Keratinocyte (primary cell): ENCODE results near the gene ANTXR2. TPM values are rescaled to one million over a fixed set of nuclear protein-coding genes. Genes with fewer than 3 reads are reported as not detected.

Experiments used
- DNase-seq: peaks from one replicate; pipeline ENCODE4 v3.0.0-alpha.2; 2011; ENCODE audit warnings: low read depth, missing footprints, low spot score
- FAIRE-seq: peaks from 2 replicates; lab custom pipeline; 2011; peaks lifted over from hg19 to GRCh38; lab: Jason Lieb, UNC
- H2AFZ ChIP-seq: 2 replicates; pipeline ENCODE4 v1.6.0; 2012; ENCODE audit warnings: low read length, control low read depth, inconsistent platforms; ENCODE audit not compliant: control insufficient read depth
- H3K27ac ChIP-seq: 2 replicates; pipeline ENCODE4 v1.5.1; 2011; ENCODE audit warnings: low read length; ENCODE audit not compliant: control insufficient read depth, insufficient read depth
- H3K27me3 ChIP-seq: 3 replicates; pipeline ENCODE4 v1.6.0; 2011; ENCODE audit warnings: low read length; ENCODE audit not compliant: control insufficient read depth, insufficient read depth; ENCODE audit errors: extremely low read depth
- H3K36me3 ChIP-seq, 2 experiments: 2 replicates in 1 of 2; 3 replicates in 1 of 2; pipeline ENCODE4 v1.5.1; 2011; ENCODE audit warnings: low read length in 2 of 2, mild to moderate bottlenecking in 1 of 2; ENCODE audit not compliant: control insufficient read depth in 2 of 2, insufficient read depth in 2 of 2; ENCODE audit errors: extremely low read depth in 1 of 2
- H3K4me1 ChIP-seq: 3 replicates; pipeline ENCODE4 v1.5.1; 2011; ENCODE audit warnings: low read length; ENCODE audit not compliant: control insufficient read depth, insufficient read depth; ENCODE audit errors: extremely low read depth
- H3K4me2 ChIP-seq: 3 replicates; pipeline ENCODE4 v1.6.0; 2011; ENCODE audit warnings: low read depth, low read length; ENCODE audit not compliant: control insufficient read depth, insufficient read depth; ENCODE audit errors: extremely low read depth
- H3K4me3 ChIP-seq, 3 experiments: fragments of 200-600 bp in 1 of 3; sonication (generic) in 1 of 3; 2 replicates in 2 of 3; 3 replicates in 1 of 3; pipeline ENCODE4 v1.5.1; 2011 to 2016; ENCODE audit warnings: low read length in 3 of 3, mild to moderate bottlenecking in 3 of 3, control low read depth in 2 of 3, inconsistent platforms in 1 of 3, low read depth in 1 of 3, mixed read lengths in 1 of 3, mixed run types in 1 of 3, moderate library complexity in 1 of 3; ENCODE audit not compliant: control insufficient read depth in 2 of 3, insufficient read depth in 2 of 3; ENCODE audit errors: extremely low read depth in 1 of 3
- H3K79me2 ChIP-seq: 2 replicates; pipeline ENCODE4 v1.6.0; 2012; ENCODE audit warnings: low read length; ENCODE audit not compliant: control insufficient read depth, insufficient read depth
- H3K9ac ChIP-seq: 3 replicates; pipeline ENCODE4 v1.6.0; 2011; ENCODE audit warnings: low read length; ENCODE audit not compliant: control insufficient read depth, insufficient read depth; ENCODE audit errors: extremely low read depth
- H3K9me1 ChIP-seq: 3 replicates; pipeline ENCODE4 v1.6.0; 2011; ENCODE audit warnings: low read length; ENCODE audit not compliant: control insufficient read depth, insufficient read depth; ENCODE audit errors: extremely low read depth
- H3K9me3 ChIP-seq: 2 replicates; pipeline ENCODE4 v1.5.1; 2012; ENCODE audit warnings: low read depth, low read length; ENCODE audit not compliant: control insufficient read depth
- H4K20me1 ChIP-seq: 3 replicates; pipeline ENCODE4 v1.6.0; 2011; ENCODE audit warnings: low read length; ENCODE audit not compliant: control insufficient read depth, insufficient read depth; ENCODE audit errors: extremely low read depth
- EZH2 ChIP-seq: IDR thresholded peaks from one replicate; pipeline ENCODE4 v1.6.1; 2012; ENCODE audit warnings: inconsistent platforms, mild to moderate bottlenecking, low read length, moderate library complexity
- dilution Hi-C: fragments of 300-500 bp; cut with MboI; formaldehyde crosslinking; loops from one replicate; pipeline ENCODE4 v1.7.0; 2020; ENCODE audit warnings: low sequenced_read_pairs; ENCODE audit not compliant: extremely low pct_ligation_motif_present
- polyA plus RNA-seq, 5 experiments: library from polyadenylated mRNA; depleted of rRNA in 3 of 5; stranded (reverse) in 3 of 5; stranded (forward) in 1 of 5; unstranded in 1 of 5; fragments of >200 nt; gene quantifications; 1 replicate in 1 of 5; 2 replicates in 3 of 5; 3 replicates in 1 of 5; pipeline versions ENCODE4 v1.2.1 to v1.2.3, GENCODE V29; 2011 to 2012; ENCODE audit warnings: missing spikeins in 2 of 5, low read depth in 1 of 5, low replicate concordance in 1 of 5
- TF ChIP-seq, protein P1 (sequence below), 3 experiments: IDR thresholded peaks in 1 of 3; conservative IDR thresholded peaks in 1 of 3; optimal IDR thresholded peaks in 1 of 3; 2 replicates in 2 of 3; 3 replicates in 1 of 3; pipeline versions ENCODE3 to v1.5.1; 2011; ENCODE audit warnings: low read length in 3 of 3, mild to moderate bottlenecking in 3 of 3, moderate library complexity in 2 of 3, control low read depth in 1 of 3, inconsistent platforms in 1 of 3; ENCODE audit not compliant: insufficient read depth in 2 of 3; ENCODE audit errors: extremely low read depth in 1 of 3

Gene ANTXR2
- polyA plus RNA-seq, 1 donor (not counting 4 experiments of a cell fraction or from before 2014, with no cell fraction given) = 89.1 TPM

DNA sequence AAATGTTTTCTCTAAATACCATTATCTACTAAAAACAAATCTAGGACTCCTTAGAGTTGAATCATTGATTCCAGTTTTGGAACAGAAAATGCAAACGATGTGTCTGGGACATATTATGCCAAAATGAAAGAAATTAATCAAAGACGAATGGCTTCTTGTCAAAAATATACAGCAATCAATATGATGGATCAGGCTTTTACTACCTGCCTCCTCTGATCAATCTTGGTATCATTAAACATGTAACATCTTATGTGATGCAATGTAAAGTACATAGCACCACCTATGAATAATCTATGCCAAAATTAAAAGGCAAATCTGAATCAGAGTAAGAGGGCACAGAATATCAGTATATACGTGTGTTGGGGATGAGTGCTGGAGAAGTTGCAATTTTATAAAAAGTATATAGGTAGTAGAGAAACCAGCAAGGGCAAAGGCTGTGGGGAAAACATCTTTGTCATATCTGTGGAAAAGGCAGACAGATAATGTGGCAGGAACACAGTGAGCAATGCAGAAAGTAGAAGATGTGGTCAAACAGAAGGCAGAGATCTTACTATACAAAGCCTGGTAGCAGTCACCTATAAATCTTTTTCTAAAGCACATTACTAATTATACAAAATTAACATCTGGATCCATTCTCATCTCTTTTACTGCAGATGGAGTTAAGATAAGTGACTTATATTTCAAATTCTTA is 152.7 kb downstream of the ANTXR2 start:
- Histone ChIP-seq H3K9me3 (no peaks in the 10 kb centered on the region), H3K9ac (no peak overlapping the region), H3K36me3 (peaks cover 0 to 3% of the 10 kb centered on the region in 2 experiments), H3K79me2 (peaks cover 11% of the 10 kb centered on the region), H3K4me3 (no peak overlapping the region), H3K9me1 (no peaks in the 10 kb centered on the region), H3K27ac (no peak overlapping the region), H4K20me1 (peaks cover 3% of the 10 kb centered on the region), H2AFZ (no peak overlapping the region), H3K27me3 (no peaks in the 10 kb centered on the region), H3K4me1 (peaks cover 8% of the 10 kb centered on the region), H3K4me2 (no peak overlapping the region)
- FAIRE-seq (no peak), DNase-seq (no peak)
- dilution Hi-C loops = no loop called here
- TF ChIP-seq, protein P1, sequence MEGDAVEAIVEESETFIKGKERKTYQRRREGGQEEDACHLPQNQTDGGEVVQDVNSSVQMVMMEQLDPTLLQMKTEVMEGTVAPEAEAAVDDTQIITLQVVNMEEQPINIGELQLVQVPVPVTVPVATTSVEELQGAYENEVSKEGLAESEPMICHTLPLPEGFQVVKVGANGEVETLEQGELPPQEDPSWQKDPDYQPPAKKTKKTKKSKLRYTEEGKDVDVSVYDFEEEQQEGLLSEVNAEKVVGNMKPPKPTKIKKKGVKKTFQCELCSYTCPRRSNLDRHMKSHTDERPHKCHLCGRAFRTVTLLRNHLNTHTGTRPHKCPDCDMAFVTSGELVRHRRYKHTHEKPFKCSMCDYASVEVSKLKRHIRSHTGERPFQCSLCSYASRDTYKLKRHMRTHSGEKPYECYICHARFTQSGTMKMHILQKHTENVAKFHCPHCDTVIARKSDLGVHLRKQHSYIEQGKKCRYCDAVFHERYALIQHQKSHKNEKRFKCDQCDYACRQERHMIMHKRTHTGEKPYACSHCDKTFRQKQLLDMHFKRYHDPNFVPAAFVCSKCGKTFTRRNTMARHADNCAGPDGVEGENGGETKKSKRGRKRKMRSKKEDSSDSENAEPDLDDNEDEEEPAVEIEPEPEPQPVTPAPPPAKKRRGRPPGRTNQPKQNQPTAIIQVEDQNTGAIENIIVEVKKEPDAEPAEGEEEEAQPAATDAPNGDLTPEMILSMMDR (optimal IDR thresholded peaks at IDR 0.05 in 1 of 3, IDR thresholded peaks at IDR 0.05 in 1 of 3, conservative IDR thresholded peaks at IDR 0.05 in 1 of 3; ENCODE audit: extremely low read depth in 1 of 3, insufficient read depth in 2 of 3, low read length in 3 of 3) = no peak
- TF ChIP-seq EZH2 = no peak

DNA sequence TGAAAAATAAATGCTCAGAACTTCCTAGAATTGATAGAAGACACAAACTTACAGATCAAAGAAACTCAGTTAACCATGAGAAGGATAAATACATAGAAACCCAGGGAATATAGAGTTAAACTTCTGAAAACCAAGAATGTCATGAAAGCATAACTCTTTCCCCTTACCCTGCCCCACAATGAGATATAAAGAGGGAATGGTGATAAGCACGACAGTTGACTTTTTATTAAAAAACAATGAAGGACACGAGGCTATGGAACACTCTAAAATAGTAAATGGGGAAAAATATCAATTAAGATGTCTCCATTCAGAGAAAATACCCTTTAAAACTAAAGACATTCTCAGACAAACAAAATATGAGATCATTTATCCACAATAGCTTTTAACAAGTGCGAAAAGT is 154.7 kb downstream of the ANTXR2 start:
- DNase-seq (no peak), FAIRE-seq (no peak)
- Histone ChIP-seq H3K4me3 (no peak overlapping the region), H3K9ac (no peak overlapping the region), H3K27ac (no peak overlapping the region), H3K27me3 (no peaks in the 10 kb centered on the region), H3K36me3 (peaks cover 0 to 4% of the 10 kb centered on the region in 2 experiments), H3K9me1 (no peaks in the 10 kb centered on the region), H2AFZ (no peak overlapping the region), H3K9me3 (no peaks in the 10 kb centered on the region), H3K4me1 (peaks cover 8% of the 10 kb centered on the region), H4K20me1 (peaks cover 3% of the 10 kb centered on the region), H3K79me2 (peaks cover 5% of the 10 kb centered on the region), H3K4me2 (no peak overlapping the region)
- TF ChIP-seq, protein P1 (optimal IDR thresholded peaks at IDR 0.05 in 1 of 3, IDR thresholded peaks at IDR 0.05 in 1 of 3, conservative IDR thresholded peaks at IDR 0.05 in 1 of 3; ENCODE audit: extremely low read depth in 1 of 3, insufficient read depth in 2 of 3, low read length in 3 of 3) = no peak
- TF ChIP-seq EZH2 = no peak
- dilution Hi-C loops = no loop called here
